SW480 (cell line): ENCODE measurements around the gene MYO7B.

Source experiments
- DNase-seq: peaks from one replicate; pipeline ENCODE4 v3.0.0-alpha.2; 2016; ENCODE audit warnings: low spot score

MYO7B gene

DNA sequence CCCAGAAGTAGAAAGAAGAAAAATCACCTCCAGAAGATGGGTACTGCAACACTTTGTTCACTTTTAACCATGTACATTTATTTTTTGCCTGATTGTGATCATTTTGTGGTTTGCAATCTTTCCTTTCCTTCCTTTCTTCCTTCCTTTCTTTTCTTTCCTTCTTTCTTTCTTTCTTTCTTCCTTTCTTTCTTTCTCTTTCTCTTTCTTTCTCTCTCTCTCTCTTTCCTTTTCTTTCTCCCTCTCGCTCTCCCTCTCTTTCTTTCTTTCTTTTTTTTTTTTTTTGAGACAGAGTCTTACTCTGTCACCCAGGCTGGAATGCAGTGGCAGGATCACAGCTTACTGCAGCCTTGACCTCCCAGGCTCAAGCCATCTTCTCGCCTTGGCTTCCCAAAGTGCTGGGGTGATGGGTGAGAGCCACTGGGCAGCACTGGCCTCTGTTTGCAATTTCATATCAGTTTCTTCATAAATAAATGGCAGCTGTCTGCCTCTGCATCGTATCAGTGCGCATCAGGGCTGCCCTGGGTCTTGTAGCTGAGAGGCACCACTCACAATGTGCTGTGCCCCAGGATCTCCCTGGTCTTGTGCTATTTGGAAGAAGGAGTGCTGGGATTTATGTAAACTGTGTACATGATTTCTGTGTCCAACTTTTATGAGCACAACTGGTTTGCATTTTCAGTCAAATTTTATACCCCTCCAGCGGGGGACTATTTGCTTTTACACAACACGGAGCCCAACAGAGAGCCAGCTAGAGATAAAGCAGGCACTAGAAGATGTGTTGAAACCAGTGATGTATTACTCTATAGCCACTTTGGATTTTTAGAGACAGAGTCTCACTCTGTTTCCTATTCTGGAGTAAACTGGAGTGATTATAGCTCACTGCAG lies 146.7 kb downstream of the MYO7B start:
- DNase-seq: no peak

DNA sequence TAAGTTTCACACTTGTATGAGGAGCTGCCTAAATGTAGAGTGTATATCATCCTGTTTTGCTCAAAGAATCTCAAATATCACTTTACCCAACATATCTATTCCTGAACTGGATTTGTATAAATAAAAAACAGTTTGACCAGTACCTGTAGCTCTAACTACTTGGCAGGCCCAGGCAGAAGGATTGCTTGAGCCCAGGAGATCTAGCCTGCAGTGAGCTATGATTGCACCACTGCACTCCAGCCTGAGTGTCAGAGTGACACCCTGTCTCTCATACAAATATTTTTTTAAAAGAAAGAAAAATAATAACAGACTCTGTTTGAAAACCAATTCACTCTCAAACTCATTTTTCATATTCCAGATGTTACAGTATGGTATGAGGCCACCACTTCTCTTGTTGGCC lies 147.6 kb downstream of the MYO7B start:
- no peak for DNase-seq

DNA sequence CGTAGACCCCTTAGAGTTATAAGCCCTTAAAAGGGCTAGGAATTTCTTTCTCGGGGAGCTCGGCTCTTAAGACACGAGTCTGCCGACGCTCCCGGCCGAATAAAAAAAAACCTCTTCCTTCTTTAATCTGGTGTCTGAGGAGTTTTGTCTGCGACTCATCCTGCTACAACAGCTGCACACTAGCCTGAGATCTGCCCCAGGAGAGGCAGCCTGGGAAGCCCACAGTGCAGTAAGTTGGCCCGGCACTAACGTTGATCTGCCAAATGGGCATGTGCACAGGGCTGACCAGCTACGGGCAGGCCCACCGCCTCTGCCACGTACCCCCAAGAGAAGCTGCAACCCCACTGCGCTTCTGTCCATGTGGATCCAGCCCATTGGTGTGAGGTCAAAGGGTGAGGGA lies 148.3 kb downstream of the MYO7B start:
- no peak for DNase-seq

DNA sequence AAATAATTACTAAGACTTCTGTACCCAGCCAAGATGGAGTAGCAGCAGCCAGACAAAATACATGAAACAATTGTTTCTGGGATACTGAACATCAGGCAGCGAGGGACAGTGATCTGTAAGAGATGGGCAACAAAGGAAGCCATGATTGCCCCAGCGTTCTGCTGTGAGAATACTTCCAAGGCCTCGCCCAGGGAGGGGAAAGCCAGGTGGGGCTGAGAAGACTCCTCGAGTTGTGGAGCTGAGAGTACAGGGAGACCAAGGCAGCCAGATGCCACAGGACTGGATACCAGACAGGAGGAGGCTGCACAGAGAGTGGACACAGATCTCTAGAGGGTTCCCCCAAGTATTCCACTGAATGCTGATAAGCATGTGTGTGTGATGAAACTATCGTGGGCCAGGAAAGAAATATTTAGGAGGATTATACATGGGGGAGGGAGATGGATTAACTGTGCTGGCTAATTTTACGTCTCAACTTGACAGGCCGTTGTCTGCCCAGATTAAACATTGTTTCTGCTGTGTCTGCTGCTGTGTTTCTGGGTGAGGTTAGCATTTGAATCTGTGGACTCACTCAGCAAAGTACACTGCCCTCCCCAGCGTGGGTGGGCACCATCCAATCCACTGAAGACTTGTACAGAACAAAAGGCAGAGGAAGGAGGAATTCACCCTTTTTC lies 150.1 kb downstream of the MYO7B start:
- DNase-seq: no peak
